ENCODE results near the gene PHLDA3. TPM values are rescaled to one million over a fixed set of nuclear protein-coding genes. Genes with fewer than 3 reads are reported as not detected.

Gene PHLDA3
- total and polyA plus RNA-seq, 2 of the 4 experiments (the other 2 are of a cell fraction) = 41.6 to 102 TPM

GRCh38 chr1:201499795-201500669, 31.0 kb upstream of the PHLDA3 start:
- no peak for TF ChIP-seq MAZ (IDR thresholded peaks at IDR 0.05; ENCODE audit: borderline replicate concordance, low read depth, low read length)
- TF ChIP-seq POLR2A (IDR thresholded peaks at IDR 0.05; ENCODE audit: low read depth, low read length) = no peak
- TF ChIP-seq CEBPB (IDR thresholded peaks at IDR 0.05; ENCODE audit: low read depth, low read length) = no peak
- no peak for TF ChIP-seq MXI1 (IDR thresholded peaks at IDR 0.05; ENCODE audit: borderline replicate concordance, low read depth, low read length)
- no peak for TF ChIP-seq CHD1 (IDR thresholded peaks at IDR 0.05; ENCODE audit: low read depth, low read length)
- TF ChIP-seq RFX5 (IDR thresholded peaks at IDR 0.05; ENCODE audit: low read depth, low read length) = no peak
- TF ChIP-seq RCOR1 (IDR thresholded peaks at IDR 0.05; ENCODE audit: insufficient replicate concordance, low read length) = no peak
- TF ChIP-seq SMC3 (IDR thresholded peaks at IDR 0.05; ENCODE audit: low read depth, low read length) = no peak
- peak overlapping the region; percentile 73 for H2BK20ac ChIP-seq (ENCODE audit: low read depth, low read length)
- peaks cover 56% of the 10 kb centered on the region for H3K4me1 ChIP-seq (ENCODE audit: control insufficient read depth, insufficient read depth, low read length)
- peak overlapping the region; percentile 91 for H3K18ac ChIP-seq (ENCODE audit: low read depth, low read length)
- peak overlapping the region; percentile 62; the same call in 1 of the 2 replicates for H3K4me2 ChIP-seq (ENCODE audit: low read depth, low read length)
- peak overlapping the region; percentile 85 for H3K4ac ChIP-seq (ENCODE audit: low read depth, low read length)
- H3K9me1 ChIP-seq (ENCODE audit: insufficient read depth, low read length) = peaks cover 62% of the 10 kb centered on the region
- peak overlapping the region; percentile 74 for H3K9ac ChIP-seq (ENCODE audit: low read depth, low read length)
- in situ Hi-C loops (cut with MboI; ENCODE audit: low sequenced_read_pairs) (no loop called here), dilution Hi-C loops (cut with HindIII; ENCODE audit: low sequenced_read_pairs, unreplicated experiment) (no loop called here), intact Hi-C loops (cut with micrococcal nuclease) (no loop called here)
- no TSS peak for BruUV-seq (replicated peaks)
- H3K27me3 ChIP-seq (ENCODE audit: control insufficient read depth, insufficient read depth, low read length) = no peaks in the 10 kb centered on the region
- H4K20me1 ChIP-seq (ENCODE audit: insufficient read depth, low read length) = peaks cover 70% of the 10 kb centered on the region
- H2AK5ac ChIP-seq (ENCODE audit: low read depth, low read length) = peak overlapping the region; percentile 94
- H3K14ac ChIP-seq (replicated peaks; ENCODE audit: low read depth, low read length) = peak overlapping the region; percentile 88
- H4K91ac ChIP-seq (ENCODE audit: insufficient read depth, low read depth, low read length) = peak overlapping the region; percentile 80
- H2BK120ac ChIP-seq (ENCODE audit: low read depth, low read length) = peak overlapping the region; percentile 76
- no peak for DNase-seq
- H3K23ac ChIP-seq (ENCODE audit: low read depth, low read length) = peak overlapping the region; percentile 61
- peaks cover 9 to 72% of the 10 kb centered on the region in 2 experiments; a peak in 3 of 4 replicates for H3K79me1 ChIP-seq (ENCODE audit: low read depth in 1 of 2, low read length in 2 of 2)
- H2BK15ac ChIP-seq (ENCODE audit: low read depth, low read length) = peak overlapping the region; percentile 46; the same call in 2 of the 3 replicates
- 80% methylated on average over 2 of the region's 8 CpGs; no CpG with 5 or more reads in 1 of the 2 experiments for WGBS, 2 experiments (ENCODE audit: extremely low coverage in 2 of 2, insufficient read length in 1 of 2)
- H3K56ac ChIP-seq (ENCODE audit: extremely low read depth, insufficient read depth, low read length) = peak overlapping the region; percentile 47; the same call in 1 of the 2 replicates
- H3K4me3 ChIP-seq (ENCODE audit: insufficient read depth, low read depth, low read length) = no peak overlapping the region
- peak overlapping the region; percentile 46 for H2AFZ ChIP-seq (replicated peaks; ENCODE audit: low read length, poor library complexity)
- peak overlapping the region; percentile 84 for H2BK5ac ChIP-seq (ENCODE audit: low read depth, low read length, poor library complexity, severe bottlenecking)
- peak overlapping the region; percentile 93 for H4K5ac ChIP-seq (ENCODE audit: low read depth, low read length)
- H3K9me3 ChIP-seq (ENCODE audit: control insufficient read depth, insufficient read depth, low read length) = no peaks in the 10 kb centered on the region
- peaks cover 49% of the 10 kb centered on the region for H3K36me3 ChIP-seq (ENCODE audit: control insufficient read depth, insufficient read depth, low read length)
- ATAC-seq (ENCODE audit: low read depth) = no peak
- peak overlapping the region; percentile 43 to 81 for H4K8ac ChIP-seq (ENCODE audit: low read depth in 2 of 2, low read length in 2 of 2)
- POLR2A ChIA-PET (ENCODE audit: unreplicated experiment) = no interaction called here
- peak overlapping the region; percentile 88 for H3K27ac ChIP-seq (ENCODE audit: insufficient read depth, low read length)
- CTCF ChIA-PET = interaction anchor here (0.6 to 4.5 kb wide), 3 partner anchors 12 to 922 kb away, joined by 4 to 31 read pairs (median 5); partner anchors contain the start of gene PHLDA3
- H2AK9ac ChIP-seq (replicated peaks; ENCODE audit: low read depth, low read length, poor library complexity) = peak overlapping the region; percentile 81
